Left renal pelvis (tissue), 4 donors: ENCODE data around the gene CALHM6. TPM values are rescaled to one million over a fixed set of nuclear protein-coding genes. Genes with fewer than 3 reads are reported as not detected.

Experiments used
- DNase-seq, 4 donors: peaks; one replicate each; pipeline ENCODE4 v3.0.0-alpha.2; 2013; ENCODE audit warnings: low read depth in 4 of 4, low spot score in 3 of 4
- polyA plus RNA-seq, 4 donors: library from polyadenylated mRNA; unstranded; fragments of 120-200 nt; gene quantifications; one replicate each; pipeline ENCODE4 v1.2.1, GENCODE V29; 2013; ENCODE audit not compliant: insufficient read length in 4 of 4

CALHM6 gene
- polyA plus RNA-seq = 1 to 10 TPM; 3.1 to 5.5 (median 5.0) TPM

GRCh38 chr6:116461331-116461931 lies at the start of gene CALHM6:
CALHM6 (plus strand) TSS chr6:116461375; CDS start chr6:116461930, 555 bp downstream.
- DNase-seq = no peak

- no peak for DNase-seq
Observed at GRCh38 chr6:116412270-116412669, 48.9 kb upstream of the CALHM6 start.

- no peak for DNase-seq
Observed at GRCh38 chr6:116413357-116413756, 47.8 kb upstream of the CALHM6 start.

GRCh38 chr6:116417661-116418060 lies 43.5 kb upstream of the CALHM6 start:
- DNase-seq = no peak

GRCh38 chr6:116419069-116419786 lies 41.9 kb upstream of the CALHM6 start:
- no peak for DNase-seq

GRCh38 chr6:116420341-116420740 lies 40.8 kb upstream of the CALHM6 start:
- no peak for DNase-seq

GRCh38 chr6:116422238-116422637 lies 38.9 kb upstream of the CALHM6 start:
- no peak for DNase-seq

- DNase-seq = no peak
Observed at GRCh38 chr6:116424001-116424400, 37.2 kb upstream of the CALHM6 start.

- DNase-seq = no peak
Observed at GRCh38 chr6:116426551-116426950, 34.6 kb upstream of the CALHM6 start.

GRCh38 chr6:116429111-116429510 lies 32.1 kb upstream of the CALHM6 start:
- no peak for DNase-seq

- DNase-seq = no peak
Observed at GRCh38 chr6:116430860-116431259, 30.3 kb upstream of the CALHM6 start.

GRCh38 chr6:116431964-116432595 lies 29.1 kb upstream of the CALHM6 start:
- no peak for DNase-seq

- DNase-seq = no peak
Observed at GRCh38 chr6:116433206-116433712, 27.9 kb upstream of the CALHM6 start.

- no peak for DNase-seq
Observed at GRCh38 chr6:116434056-116434725, 27.0 kb upstream of the CALHM6 start.

GRCh38 chr6:116436586-116436985 lies 24.6 kb upstream of the CALHM6 start:
- no peak for DNase-seq

- no peak for DNase-seq
Observed at GRCh38 chr6:116437656-116438055, 23.5 kb upstream of the CALHM6 start.

- peak in 1 of 4 donors; percentile 35 for DNase-seq
Observed at GRCh38 chr6:116438590-116439448, 22.4 kb upstream of the CALHM6 start.

- DNase-seq = no peak
Observed at GRCh38 chr6:116439522-116440051, 21.6 kb upstream of the CALHM6 start.

GRCh38 chr6:116443105-116443504 lies 18.1 kb upstream of the CALHM6 start:
- DNase-seq = no peak

- no peak for DNase-seq
Observed at GRCh38 chr6:116444092-116444491, 17.1 kb upstream of the CALHM6 start.
